ENCODE data around the gene FAM53B.

FAM53B gene

GRCh38 chr10:124762281-124762680, 18.1 kb upstream of the FAM53B start:
- POLR2A ChIA-PET = no interaction called here
- no peak for TF ChIP-seq ZNF488 (tag by site-specific recombination; IDR thresholded peaks at IDR 0.05)
- Histone ChIP-seq H3K36me3 (ENCODE audit: control insufficient read depth in 2 of 2, insufficient read depth in 1 of 2, low read length in 2 of 2) (peaks cover 47 to 48% of the 10 kb centered on the region in 2 experiments), H3K27ac (ENCODE audit: extremely low read depth, low read depth, low read length) (no peak overlapping the region), H3K4me1 (ENCODE audit: control insufficient read depth, insufficient read depth, low read length) (no peaks in the 10 kb centered on the region), H3K4me3 (ENCODE audit: low read depth, low read length) (no peak overlapping the region), H3K9me3 (ENCODE audit: control insufficient read depth, insufficient read depth, low read depth, low read length) (no peaks in the 10 kb centered on the region)
- CTCF ChIA-PET = interaction anchor here (0.6 to 0.8 kb wide), 2 partner anchors 21 to 274 kb away, joined by 3 read pairs; no protein-coding TSS in a partner anchor

DNA sequence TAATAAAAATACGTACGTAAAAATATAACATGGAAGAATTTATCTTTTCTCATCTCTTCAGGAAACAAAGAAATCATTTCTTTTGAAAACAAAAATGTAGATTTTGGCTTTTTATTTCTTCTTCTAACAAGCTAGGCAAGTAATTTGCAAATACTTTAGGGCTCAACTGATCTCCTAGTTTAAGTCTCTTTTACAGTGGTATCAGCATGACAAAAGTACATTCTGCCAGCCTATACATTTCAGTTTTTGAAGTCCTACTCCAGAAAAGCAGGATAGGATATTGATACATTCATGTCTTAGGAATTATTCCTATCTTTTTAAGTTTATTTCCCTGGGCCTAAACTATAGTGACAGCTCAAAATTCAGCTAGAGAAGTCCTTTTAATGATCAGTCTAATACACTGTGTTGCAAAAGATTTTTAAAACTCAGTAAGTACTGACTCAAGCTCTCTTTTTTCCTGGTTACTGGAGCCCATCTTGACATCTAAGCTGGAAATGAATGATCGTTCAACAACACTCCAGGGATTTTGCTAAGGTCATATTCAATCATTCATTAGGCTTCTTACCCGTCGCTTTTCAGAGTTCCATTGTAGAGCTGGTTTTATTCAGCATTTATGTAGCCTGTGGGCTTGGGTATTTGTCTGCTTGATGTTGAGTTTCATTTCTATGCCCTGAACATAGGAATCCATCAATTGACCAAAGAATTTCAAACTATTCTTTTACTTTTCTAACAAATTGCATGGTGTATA, 12.2 kb upstream of the FAM53B start:
- ChIA-PET CTCF (interaction anchor here (0.7 to 2.6 kb wide), 3 partner anchors 9 to 345 kb away, joined by 3 to 14 read pairs (median 12); no protein-coding TSS in a partner anchor), POLR2A (no interaction called here)
- Histone ChIP-seq H3K4me1 (ENCODE audit: control insufficient read depth, insufficient read depth, low read length) (no peaks in the 10 kb centered on the region), H3K27ac (ENCODE audit: extremely low read depth, low read depth, low read length) (no peak overlapping the region), H3K9me3 (ENCODE audit: control insufficient read depth, insufficient read depth, low read depth, low read length) (no peaks in the 10 kb centered on the region), H3K36me3 (ENCODE audit: control insufficient read depth in 2 of 2, insufficient read depth in 1 of 2, low read length in 2 of 2) (peaks cover 29 to 59% of the 10 kb centered on the region in 2 experiments), H3K4me3 (ENCODE audit: low read depth, low read length) (no peak overlapping the region)
- no peak for TF ChIP-seq ZSCAN23 (tag by site-specific recombination; IDR thresholded peaks at IDR 0.05)
- no peak for TF ChIP-seq ZNF518A (tag by site-specific recombination; conservative IDR thresholded peaks at IDR 0.05; ENCODE audit: low read depth)
- no peak for TF ChIP-seq ZNF354C (tag by site-specific recombination; IDR thresholded peaks at IDR 0.05; ENCODE audit: borderline replicate concordance, low read depth)
- no peak for TF ChIP-seq ZNF138 (tag by site-specific recombination; IDR thresholded peaks at IDR 0.05; ENCODE audit: borderline replicate concordance)
- TF ChIP-seq, protein P1, sequence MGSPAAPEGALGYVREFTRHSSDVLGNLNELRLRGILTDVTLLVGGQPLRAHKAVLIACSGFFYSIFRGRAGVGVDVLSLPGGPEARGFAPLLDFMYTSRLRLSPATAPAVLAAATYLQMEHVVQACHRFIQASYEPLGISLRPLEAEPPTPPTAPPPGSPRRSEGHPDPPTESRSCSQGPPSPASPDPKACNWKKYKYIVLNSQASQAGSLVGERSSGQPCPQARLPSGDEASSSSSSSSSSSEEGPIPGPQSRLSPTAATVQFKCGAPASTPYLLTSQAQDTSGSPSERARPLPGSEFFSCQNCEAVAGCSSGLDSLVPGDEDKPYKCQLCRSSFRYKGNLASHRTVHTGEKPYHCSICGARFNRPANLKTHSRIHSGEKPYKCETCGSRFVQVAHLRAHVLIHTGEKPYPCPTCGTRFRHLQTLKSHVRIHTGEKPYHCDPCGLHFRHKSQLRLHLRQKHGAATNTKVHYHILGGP (tag by site-specific recombination; IDR thresholded peaks at IDR 0.05) = no peak
- TF ChIP-seq ZNF239 (tag by site-specific recombination; IDR thresholded peaks at IDR 0.05) = no peak
- no peak for TF ChIP-seq BCL11B (tag by site-specific recombination; IDR thresholded peaks at IDR 0.05; ENCODE audit: low read depth)

DNA sequence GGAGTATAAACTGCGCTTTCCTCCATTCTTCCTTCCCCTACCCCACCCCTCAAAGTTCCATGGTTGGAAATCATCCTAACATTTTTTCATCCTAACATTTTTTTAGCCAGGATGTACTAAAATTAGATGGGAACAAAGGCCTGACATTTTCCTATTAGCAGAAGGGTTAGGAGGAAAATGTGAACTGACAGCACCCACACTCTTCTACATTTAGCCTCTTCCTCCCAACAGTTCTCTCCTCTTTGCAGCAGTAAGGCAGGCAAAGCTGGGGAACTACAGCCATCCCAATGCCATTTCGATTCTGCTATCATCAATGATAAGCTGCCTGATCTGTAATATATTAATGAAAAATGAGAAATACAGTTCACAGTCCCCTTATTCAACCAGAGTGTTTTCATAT, 11.4 kb upstream of the FAM53B start:
- ChIA-PET POLR2A (no interaction called here), CTCF (interaction anchor here (0.7 to 2.6 kb wide), 3 partner anchors 9 to 346 kb away, joined by 3 to 14 read pairs (median 12); no protein-coding TSS in a partner anchor)
- Histone ChIP-seq H3K27ac (ENCODE audit: extremely low read depth, low read depth, low read length) (no peak overlapping the region), H3K4me3 (ENCODE audit: low read depth, low read length) (no peak overlapping the region), H3K4me1 (ENCODE audit: control insufficient read depth, insufficient read depth, low read length) (no peaks in the 10 kb centered on the region), H3K36me3 (ENCODE audit: control insufficient read depth in 2 of 2, insufficient read depth in 1 of 2, low read length in 2 of 2) (peaks cover 29 to 53% of the 10 kb centered on the region in 2 experiments), H3K9me3 (ENCODE audit: control insufficient read depth, insufficient read depth, low read depth, low read length) (no peaks in the 10 kb centered on the region)
- TF ChIP-seq SP7 (tag by site-specific recombination; IDR thresholded peaks at IDR 0.05) (no peak), ZBTB48 (tag by site-specific recombination; IDR thresholded peaks at IDR 0.05) (no peak), MZF1 (tag by site-specific recombination; IDR thresholded peaks at IDR 0.05; ENCODE audit: borderline replicate concordance) (no peak), ZNF423 (tag by site-specific recombination; IDR thresholded peaks at IDR 0.05) (no peak), ZNF140 (tag by site-specific recombination; IDR thresholded peaks at IDR 0.05) (no peak), ZNF148 (tag by site-specific recombination; IDR thresholded peaks at IDR 0.05; ENCODE audit: borderline replicate concordance) (no peak)
- TF ChIP-seq, protein P2, sequence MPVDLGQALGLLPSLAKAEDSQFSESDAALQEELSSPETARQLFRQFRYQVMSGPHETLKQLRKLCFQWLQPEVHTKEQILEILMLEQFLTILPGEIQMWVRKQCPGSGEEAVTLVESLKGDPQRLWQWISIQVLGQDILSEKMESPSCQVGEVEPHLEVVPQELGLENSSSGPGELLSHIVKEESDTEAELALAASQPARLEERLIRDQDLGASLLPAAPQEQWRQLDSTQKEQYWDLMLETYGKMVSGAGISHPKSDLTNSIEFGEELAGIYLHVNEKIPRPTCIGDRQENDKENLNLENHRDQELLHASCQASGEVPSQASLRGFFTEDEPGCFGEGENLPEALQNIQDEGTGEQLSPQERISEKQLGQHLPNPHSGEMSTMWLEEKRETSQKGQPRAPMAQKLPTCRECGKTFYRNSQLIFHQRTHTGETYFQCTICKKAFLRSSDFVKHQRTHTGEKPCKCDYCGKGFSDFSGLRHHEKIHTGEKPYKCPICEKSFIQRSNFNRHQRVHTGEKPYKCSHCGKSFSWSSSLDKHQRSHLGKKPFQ (tag by site-specific recombination; IDR thresholded peaks at IDR 0.05) = no peak
